HG03469 (cell line): ENCODE measurements around the gene KIAA1217.

Source experiments
- ATAC-seq: cut with Tn5 transposase; IDR thresholded peaks from one replicate; pipeline ENCODE4 v1.9.1; 2021; ENCODE audit warnings: mild to moderate bottlenecking, moderate library complexity, moderate number of reproducible peaks; ENCODE audit not compliant: unreplicated experiment

KIAA1217 gene

GRCh38 chr10:24528946-24529345 lies 320.0 kb downstream of the KIAA1217 start:
- ATAC-seq = no peak

- no peak for ATAC-seq
These were observed 322.5 kb downstream of the KIAA1217 start for GRCh38 chr10:24531439-24531838.

GRCh38 chr10:24533981-24534380 lies 325.0 kb downstream of the KIAA1217 start:
- ATAC-seq = no peak

GRCh38 chr10:24536636-24537035 lies 327.7 kb downstream of the KIAA1217 start:
- ATAC-seq = no peak

- ATAC-seq = no peak
These were observed 332.4 kb downstream of the KIAA1217 start for GRCh38 chr10:24541239-24541753.

- no peak for ATAC-seq
These were observed 333.7 kb downstream of the KIAA1217 start for GRCh38 chr10:24542314-24543270.

- ATAC-seq = no peak
These were observed 335.8 kb downstream of the KIAA1217 start for GRCh38 chr10:24544776-24545175.

GRCh38 chr10:24545585-24545984 lies 336.6 kb downstream of the KIAA1217 start:
- ATAC-seq = no peak

GRCh38 chr10:24550680-24551079 lies 341.7 kb downstream of the KIAA1217 start:
- ATAC-seq = no peak

- ATAC-seq = no peak
These were observed 342.2 kb downstream of the KIAA1217 start for GRCh38 chr10:24551161-24551560.

- ATAC-seq = peak; percentile 66
These were observed 343.5 kb downstream of the KIAA1217 start for GRCh38 chr10:24552346-24553016.

- no peak for ATAC-seq
These were observed 344.2 kb downstream of the KIAA1217 start for GRCh38 chr10:24553051-24553612.

GRCh38 chr10:24554036-24554435 lies 345.1 kb downstream of the KIAA1217 start:
- ATAC-seq = no peak

- no peak for ATAC-seq
These were observed 347.3 kb downstream of the KIAA1217 start for GRCh38 chr10:24556126-24556749.

GRCh38 chr10:24556750-24557742 lies 348.1 kb downstream of the KIAA1217 start:
- peak; percentile 50 for ATAC-seq

- ATAC-seq = no peak
These were observed 352.5 kb downstream of the KIAA1217 start for GRCh38 chr10:24561453-24561852.

- ATAC-seq = no peak
These were observed 359.1 kb downstream of the KIAA1217 start for GRCh38 chr10:24568042-24568441.

- ATAC-seq = no peak
These were observed 360.4 kb downstream of the KIAA1217 start for GRCh38 chr10:24569330-24569796.

- no peak for ATAC-seq
These were observed 361.1 kb downstream of the KIAA1217 start for GRCh38 chr10:24569828-24570657.
